ENCODE measurements around the gene TUBGCP2. TPM values are rescaled to one million over a fixed set of nuclear protein-coding genes. Genes with fewer than 3 reads are reported as not detected.

Gene TUBGCP2
- total RNA-seq, 1 donor from 2014 or later, result 58.6 TPM

- peaks cover 28% of the 10 kb centered on the region for H3K36me3 Mint-ChIP-seq
- no peak for DNase-seq (ENCODE audit: extremely low spot score, unreplicated experiment)
- no peaks in the 10 kb centered on the region for H3K27me3 Mint-ChIP-seq
- H3K4me1 Mint-ChIP-seq (ENCODE audit: unreplicated experiment), result no peaks in the 10 kb centered on the region
- no peak for TF ChIP-seq CTCF (conservative IDR thresholded peaks at IDR 0.05)
- no peaks in the 10 kb centered on the region for H3K9me3 Mint-ChIP-seq
- no peak overlapping the region for H3K27ac Mint-ChIP-seq
- no peak overlapping the region for H3K4me3 Mint-ChIP-seq
These were observed 20.7 kb downstream of the TUBGCP2 start for GRCh38 chr10:133287832-133288500.

DNA sequence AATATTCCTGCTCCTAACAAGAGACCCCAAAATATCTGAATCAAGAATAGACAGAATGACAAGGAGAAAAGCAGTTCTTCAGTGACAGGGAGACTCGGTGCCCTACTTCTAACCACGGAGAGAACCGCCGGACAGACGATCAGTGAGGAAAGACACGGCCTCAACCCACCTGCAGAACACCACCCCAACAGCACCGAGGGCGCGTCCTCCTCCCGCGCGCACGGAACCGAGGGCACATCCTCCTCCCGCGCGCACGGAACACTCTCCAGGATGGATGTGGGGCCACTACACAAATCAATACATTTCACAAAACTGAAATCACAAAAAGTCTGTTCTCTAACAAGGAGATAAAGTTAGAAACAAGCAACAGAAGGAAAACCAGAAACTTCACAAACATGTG lies 22.3 kb downstream of the TUBGCP2 start:
- Mint-ChIP-seq H3K27ac (no peak overlapping the region), H3K4me1 (ENCODE audit: unreplicated experiment) (no peaks in the 10 kb centered on the region), H3K36me3 (peaks cover 28% of the 10 kb centered on the region), H3K27me3 (no peaks in the 10 kb centered on the region), H3K9me3 (no peaks in the 10 kb centered on the region), H3K4me3 (no peak overlapping the region)
- TF ChIP-seq CTCF (conservative IDR thresholded peaks at IDR 0.05), result no peak
- no peak for DNase-seq (ENCODE audit: extremely low spot score, unreplicated experiment)

GRCh38 chr10:133285217-133285616 lies 23.5 kb downstream of the TUBGCP2 start:
- TF ChIP-seq CTCF (conservative IDR thresholded peaks at IDR 0.05), result no peak
- Mint-ChIP-seq H3K4me3 (no peak overlapping the region), H3K27ac (no peak overlapping the region), H3K36me3 (peaks cover 25% of the 10 kb centered on the region), H3K4me1 (ENCODE audit: unreplicated experiment) (no peaks in the 10 kb centered on the region), H3K9me3 (no peaks in the 10 kb centered on the region), H3K27me3 (no peaks in the 10 kb centered on the region)
- DNase-seq (ENCODE audit: extremely low spot score, unreplicated experiment), result no peak

DNA sequence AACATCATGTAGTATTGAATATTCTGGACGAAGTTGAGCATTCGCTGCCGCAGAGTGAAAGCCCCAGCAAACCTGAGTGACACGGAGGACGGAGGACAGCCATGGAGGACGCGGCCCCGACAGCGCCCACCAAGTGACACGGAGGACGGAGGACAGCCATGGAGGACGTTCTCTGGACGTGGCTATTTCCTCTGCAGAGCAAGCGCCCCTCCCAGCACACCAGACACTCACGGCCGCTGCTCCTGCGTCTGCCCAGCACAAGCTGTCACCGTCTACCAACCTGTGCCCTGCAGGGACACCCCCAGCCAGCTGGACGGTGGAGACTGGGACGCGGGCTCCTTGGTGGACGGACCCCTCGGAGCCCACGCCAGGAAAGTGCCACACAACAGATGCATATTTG lies 24.7 kb downstream of the TUBGCP2 start:
- no peaks in the 10 kb centered on the region for H3K4me1 Mint-ChIP-seq (ENCODE audit: unreplicated experiment)
- H3K4me3 Mint-ChIP-seq, result no peak overlapping the region
- peaks cover 24% of the 10 kb centered on the region for H3K36me3 Mint-ChIP-seq
- DNase-seq (ENCODE audit: extremely low spot score, unreplicated experiment), result no peak
- no peak for TF ChIP-seq CTCF (conservative IDR thresholded peaks at IDR 0.05)
- H3K27me3 Mint-ChIP-seq, result no peaks in the 10 kb centered on the region
- no peaks in the 10 kb centered on the region for H3K9me3 Mint-ChIP-seq
- H3K27ac Mint-ChIP-seq, result no peak overlapping the region

DNA sequence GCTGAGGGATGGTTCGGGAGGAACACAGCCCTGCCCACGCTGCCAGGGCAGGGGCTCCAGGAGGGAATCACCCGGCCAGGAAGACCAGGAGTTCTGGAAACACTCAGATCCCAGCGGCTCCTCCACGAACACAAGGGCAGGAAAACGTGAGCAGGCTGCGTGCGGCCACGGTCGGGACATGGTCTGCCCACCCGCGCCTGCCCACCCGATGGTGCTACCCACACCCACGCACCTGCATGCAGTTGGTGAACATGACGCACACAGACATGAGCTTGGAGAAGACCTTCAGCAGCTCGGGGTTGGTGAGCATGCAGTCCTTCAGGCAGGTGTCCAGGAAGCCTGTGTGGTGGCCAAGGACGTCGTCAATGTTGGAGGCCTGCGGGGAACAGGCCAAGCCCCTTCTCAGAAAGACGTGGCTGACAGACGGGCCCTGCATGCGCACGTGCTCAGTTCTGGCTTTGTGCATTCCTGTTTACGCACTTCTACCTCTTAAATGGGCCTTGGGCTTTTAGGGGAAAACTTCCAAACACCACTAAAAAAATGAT lies 25.8 kb downstream of the TUBGCP2 start:
- Mint-ChIP-seq H3K9me3 (no peaks in the 10 kb centered on the region), H3K4me3 (no peak overlapping the region), H3K27me3 (no peaks in the 10 kb centered on the region), H3K36me3 (peaks cover 20% of the 10 kb centered on the region), H3K27ac (no peak overlapping the region), H3K4me1 (ENCODE audit: unreplicated experiment) (peaks cover 8% of the 10 kb centered on the region)
- DNase-seq (ENCODE audit: extremely low spot score, unreplicated experiment), result no peak
- no peak for TF ChIP-seq CTCF (conservative IDR thresholded peaks at IDR 0.05)
